ENCODE data around the gene HAVCR1. TPM values are rescaled to one million over a fixed set of nuclear protein-coding genes. Genes with fewer than 3 reads are reported as not detected.

The HAVCR1 gene
- total RNA-seq, 1 experiment from 2014 or later: not detected

DNA sequence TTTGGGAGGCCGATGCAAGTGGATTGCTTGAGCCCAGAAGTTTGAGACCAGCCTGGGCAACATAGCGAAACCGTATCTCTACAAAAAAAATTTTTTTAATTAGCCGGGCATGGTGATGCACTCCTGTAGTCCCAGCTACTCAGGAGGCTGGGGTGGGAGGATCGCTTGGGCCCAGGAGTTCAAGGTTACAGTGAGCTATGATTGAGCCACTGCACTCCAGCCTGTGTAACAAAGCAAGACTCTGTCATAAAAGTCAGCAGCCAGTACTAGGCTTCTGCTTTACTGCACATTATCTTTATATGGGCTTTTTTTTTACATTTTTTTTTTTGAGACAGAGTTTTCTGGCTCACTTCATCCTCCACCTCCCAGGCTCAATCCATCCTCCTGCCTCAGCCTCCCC is 9.4 kb upstream of the HAVCR1 start:
- Mint-ChIP-seq H3K27me3 (ENCODE audit: insufficient read depth, unreplicated experiment) (no peaks in the 10 kb centered on the region), H3K9me3 (ENCODE audit: unreplicated experiment) (no peaks in the 10 kb centered on the region), H3K4me1 (ENCODE audit: insufficient read depth, unreplicated experiment) (peaks cover 10% of the 10 kb centered on the region), H3K27ac (ENCODE audit: low read depth, unreplicated experiment) (no peak overlapping the region), H3K36me3 (ENCODE audit: insufficient read depth, unreplicated experiment) (peaks cover 6% of the 10 kb centered on the region), H3K4me3 (ENCODE audit: unreplicated experiment) (no peak overlapping the region)
- CTCF ChIA-PET: no interaction called here
- POLR2A ChIA-PET: no interaction called here
- no peak for DNase-seq (ENCODE audit: unreplicated experiment)
- TF ChIP-seq, protein P1, sequence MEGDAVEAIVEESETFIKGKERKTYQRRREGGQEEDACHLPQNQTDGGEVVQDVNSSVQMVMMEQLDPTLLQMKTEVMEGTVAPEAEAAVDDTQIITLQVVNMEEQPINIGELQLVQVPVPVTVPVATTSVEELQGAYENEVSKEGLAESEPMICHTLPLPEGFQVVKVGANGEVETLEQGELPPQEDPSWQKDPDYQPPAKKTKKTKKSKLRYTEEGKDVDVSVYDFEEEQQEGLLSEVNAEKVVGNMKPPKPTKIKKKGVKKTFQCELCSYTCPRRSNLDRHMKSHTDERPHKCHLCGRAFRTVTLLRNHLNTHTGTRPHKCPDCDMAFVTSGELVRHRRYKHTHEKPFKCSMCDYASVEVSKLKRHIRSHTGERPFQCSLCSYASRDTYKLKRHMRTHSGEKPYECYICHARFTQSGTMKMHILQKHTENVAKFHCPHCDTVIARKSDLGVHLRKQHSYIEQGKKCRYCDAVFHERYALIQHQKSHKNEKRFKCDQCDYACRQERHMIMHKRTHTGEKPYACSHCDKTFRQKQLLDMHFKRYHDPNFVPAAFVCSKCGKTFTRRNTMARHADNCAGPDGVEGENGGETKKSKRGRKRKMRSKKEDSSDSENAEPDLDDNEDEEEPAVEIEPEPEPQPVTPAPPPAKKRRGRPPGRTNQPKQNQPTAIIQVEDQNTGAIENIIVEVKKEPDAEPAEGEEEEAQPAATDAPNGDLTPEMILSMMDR (IDR thresholded peaks at IDR 0.05; ENCODE audit: unreplicated experiment): no peak
- intact Hi-C loops (cut with micrococcal nuclease): no loop called here
- BruUV-seq (replicated peaks): no TSS peak

DNA sequence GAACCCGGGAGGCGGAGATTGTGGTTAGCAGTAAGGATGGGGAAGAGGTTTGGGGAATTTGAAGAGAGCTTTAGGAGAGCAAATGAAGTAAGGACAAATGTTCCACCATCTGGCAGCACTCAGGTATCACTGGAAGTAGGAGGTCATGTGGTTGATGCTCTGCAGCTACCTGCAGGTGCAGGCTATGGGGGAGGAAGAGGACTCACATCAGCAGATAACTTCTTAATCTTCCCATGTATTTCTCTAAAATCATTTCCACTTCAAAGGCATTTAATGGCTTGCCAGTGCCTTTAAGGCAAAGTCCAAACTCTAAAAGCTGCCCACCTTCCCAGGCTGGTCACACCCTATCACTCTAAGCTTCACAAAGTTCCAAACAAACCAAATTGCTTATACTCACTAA is 8.1 kb upstream of the HAVCR1 start:
- Mint-ChIP-seq H3K36me3 (ENCODE audit: insufficient read depth, unreplicated experiment) (peaks cover 6% of the 10 kb centered on the region), H3K27me3 (ENCODE audit: insufficient read depth, unreplicated experiment) (no peaks in the 10 kb centered on the region), H3K27ac (ENCODE audit: low read depth, unreplicated experiment) (no peak overlapping the region), H3K9me3 (ENCODE audit: unreplicated experiment) (no peaks in the 10 kb centered on the region), H3K4me1 (ENCODE audit: insufficient read depth, unreplicated experiment) (no peaks in the 10 kb centered on the region), H3K4me3 (ENCODE audit: unreplicated experiment) (no peak overlapping the region)
- ChIA-PET POLR2A (no interaction called here), CTCF (no interaction called here)
- DNase-seq (ENCODE audit: unreplicated experiment): no peak
- TF ChIP-seq, protein P1 (IDR thresholded peaks at IDR 0.05; ENCODE audit: unreplicated experiment): no peak
- intact Hi-C loops (cut with micrococcal nuclease): no loop called here
- BruUV-seq (replicated peaks): no TSS peak

DNA sequence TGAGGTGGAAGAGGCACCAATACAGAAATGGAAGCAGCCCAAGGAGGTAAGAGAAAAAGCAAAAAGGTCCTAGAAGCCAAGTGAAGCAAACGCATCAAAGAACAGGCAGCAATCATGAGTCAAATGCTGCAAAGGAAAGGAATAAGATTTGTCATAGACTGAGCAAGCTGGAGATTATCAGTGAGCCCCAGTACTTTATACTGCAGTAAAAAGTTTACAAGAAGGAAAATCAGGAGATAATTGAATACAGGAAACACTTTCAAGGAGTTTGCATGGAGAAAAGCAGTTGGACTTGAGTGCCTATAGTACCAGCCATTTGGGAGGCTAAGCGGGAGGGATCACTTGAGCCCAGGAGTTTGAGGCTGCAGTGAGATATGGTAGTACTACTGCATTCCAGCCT is 7.2 kb upstream of the HAVCR1 start:
- CTCF ChIA-PET: interaction anchor here (0.6 kb wide), 1 partner anchor 1702 kb away, joined by 3 read pairs; no protein-coding TSS in a partner anchor
- H3K9me3 Mint-ChIP-seq (ENCODE audit: unreplicated experiment): no peaks in the 10 kb centered on the region
- no peak overlapping the region for H3K4me3 Mint-ChIP-seq (ENCODE audit: unreplicated experiment)
- H3K36me3 Mint-ChIP-seq (ENCODE audit: insufficient read depth, unreplicated experiment): peaks cover 6% of the 10 kb centered on the region
- no peak for DNase-seq (ENCODE audit: unreplicated experiment)
- intact Hi-C loops (cut with micrococcal nuclease): no loop called here
- no TSS peak for BruUV-seq (replicated peaks)
- H3K4me1 Mint-ChIP-seq (ENCODE audit: insufficient read depth, unreplicated experiment): no peaks in the 10 kb centered on the region
- no peaks in the 10 kb centered on the region for H3K27me3 Mint-ChIP-seq (ENCODE audit: insufficient read depth, unreplicated experiment)
- H3K27ac Mint-ChIP-seq (ENCODE audit: low read depth, unreplicated experiment): no peak overlapping the region
- TF ChIP-seq, protein P1 (IDR thresholded peaks at IDR 0.05; ENCODE audit: unreplicated experiment): no peak
- POLR2A ChIA-PET: interaction anchor here (0.7 kb wide), 1 partner anchor 36 kb away, joined by 3 read pairs; no protein-coding TSS in a partner anchor

DNA sequence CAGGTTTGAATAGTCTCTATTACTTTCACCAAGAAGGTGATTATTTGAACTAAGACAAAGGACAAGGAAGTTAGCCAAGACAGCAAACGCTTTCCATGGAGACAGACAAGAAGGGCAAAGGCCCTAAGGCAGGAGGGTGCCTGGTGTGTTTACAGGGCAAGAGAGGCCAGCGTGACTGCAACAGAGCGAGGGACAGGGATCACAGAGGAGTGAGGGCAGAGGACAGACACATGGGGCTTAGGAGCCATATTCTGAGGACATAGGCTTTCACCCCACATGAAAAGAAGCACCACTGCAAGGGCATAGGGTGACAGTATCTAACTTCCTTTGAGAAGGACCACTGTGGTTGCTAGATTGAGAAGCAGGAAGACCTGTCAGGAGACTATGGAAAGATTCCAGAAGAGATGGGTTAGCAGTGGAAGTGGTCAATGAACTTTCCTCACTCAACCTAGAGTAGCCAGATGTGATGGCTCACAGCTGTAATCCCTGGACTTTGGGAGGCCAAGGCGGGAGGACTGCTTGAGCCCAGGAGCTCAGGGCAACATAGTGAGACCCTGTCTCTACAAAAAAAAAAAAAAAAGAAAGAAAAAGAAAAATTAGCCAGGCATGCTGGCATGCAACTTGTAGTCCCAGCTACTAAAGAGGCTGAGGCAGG is 5.0 kb upstream of the HAVCR1 start:
- Mint-ChIP-seq H3K4me3 (ENCODE audit: unreplicated experiment) (no peak overlapping the region), H3K36me3 (ENCODE audit: insufficient read depth, unreplicated experiment) (peaks cover 6% of the 10 kb centered on the region), H3K27ac (ENCODE audit: low read depth, unreplicated experiment) (no peak overlapping the region), H3K9me3 (ENCODE audit: unreplicated experiment) (no peaks in the 10 kb centered on the region), H3K4me1 (ENCODE audit: insufficient read depth, unreplicated experiment) (peaks cover 9% of the 10 kb centered on the region), H3K27me3 (ENCODE audit: insufficient read depth, unreplicated experiment) (no peaks in the 10 kb centered on the region)
- POLR2A ChIA-PET: no interaction called here
- intact Hi-C loops (cut with micrococcal nuclease): no loop called here
- TF ChIP-seq, protein P1 (IDR thresholded peaks at IDR 0.05; ENCODE audit: unreplicated experiment): no peak
- no peak for DNase-seq (ENCODE audit: unreplicated experiment)
- no TSS peak for BruUV-seq (replicated peaks)
- CTCF ChIA-PET: interaction anchor here (0.6 to 1.0 kb wide), 5 partner anchors 10 to 1277 kb away, joined by 3 to 4 read pairs (median 3); no protein-coding TSS in a partner anchor
